SK-N-SH treated with all-trans-retinoic acid at 6 μM for 48 hours (cell line): Measurements from ENCODE around the gene MRPL2.
"Not testable (repeated sequence)": the region's sequence is repeated elsewhere in the genome, so short reads cannot be mapped to it uniquely, and the experiment has no call there.

Experiments used
- ATAC-seq: fragments of 200-7000 bp; cut with Tn5 transposase; 3 replicates; pipeline ENCODE4 v1.9.1; 2020; ENCODE audit warnings: mild to moderate bottlenecking, moderate library complexity
- ARNTL ChIP-seq: fragments of 450-650 bp; formaldehyde crosslinking; IDR thresholded peaks from 2 replicates; pipeline ENCODE4 v1.5.0; 2020; ENCODE audit warnings: low read depth, mild to moderate bottlenecking, moderate library complexity, borderline replicate concordance
- CREB5 ChIP-seq: fragments of 250-450 bp; sonication (Bioruptor Pico); IDR thresholded peaks from 2 replicates; pipeline ENCODE4 v1.5.1; 2020; ENCODE audit warnings: low read depth, mild to moderate bottlenecking, moderate library complexity
- CSDC2 ChIP-seq: fragments of 250-450 bp; sonication (Bioruptor Pico); IDR thresholded peaks from 2 replicates; pipeline ENCODE4 v1.5.0; 2020; ENCODE audit warnings: mild to moderate bottlenecking, moderate library complexity
- CSRNP3 ChIP-seq: fragments of 250-450 bp; sonication (Bioruptor Pico); IDR thresholded peaks from 2 replicates; pipeline ENCODE4 v1.5.1; 2021; ENCODE audit warnings: mild to moderate bottlenecking, moderate library complexity
- ESRRG ChIP-seq: fragments of 250-450 bp; sonication (Bioruptor Pico); IDR thresholded peaks from 2 replicates; pipeline ENCODE4 v1.6.1; 2021; ENCODE audit warnings: mild to moderate bottlenecking
- GLIS3 ChIP-seq: fragments of 250-450 bp; sonication (Bioruptor Pico); IDR thresholded peaks from 2 replicates; pipeline ENCODE4 v1.5.0; 2020; ENCODE audit warnings: mild to moderate bottlenecking, moderate library complexity
- ISL1 ChIP-seq: fragments of 250-450 bp; sonication (Bioruptor Pico); IDR thresholded peaks from 2 replicates; pipeline ENCODE4 v2.1.2; 2022; ENCODE audit warnings: mild to moderate bottlenecking, moderate library complexity
- OSR1 ChIP-seq: fragments of 250-450 bp; sonication (Bioruptor Pico); IDR thresholded peaks from 2 replicates; pipeline ENCODE4 v1.8.0; 2022; ENCODE audit warnings: moderate library complexity, mild to moderate bottlenecking, inconsistent platforms
- POU6F1 ChIP-seq: fragments of 250-450 bp; sonication (Bioruptor Pico); IDR thresholded peaks from 2 replicates; pipeline ENCODE4 v1.8.0; 2021; ENCODE audit warnings: low read depth, mild to moderate bottlenecking, moderate library complexity, borderline replicate concordance
- PPARA ChIP-seq: fragments of 250-450 bp; sonication (Bioruptor Pico); IDR thresholded peaks from 2 replicates; pipeline ENCODE4 v1.5.0; 2020; ENCODE audit warnings: mild to moderate bottlenecking, borderline replicate concordance
- RARB ChIP-seq: fragments of 250-450 bp; sonication (Bioruptor Pico); IDR thresholded peaks from 2 replicates; pipeline ENCODE4 v1.8.0; 2021; ENCODE audit warnings: mild to moderate bottlenecking, moderate library complexity
- SNAI2 ChIP-seq: fragments of 250-450 bp; sonication (Bioruptor Pico); IDR thresholded peaks from 2 replicates; pipeline ENCODE4 v1.5.0; 2020; ENCODE audit warnings: mild to moderate bottlenecking, moderate library complexity
- TCF4 ChIP-seq: fragments of 250-450 bp; sonication (Bioruptor Pico); IDR thresholded peaks from 2 replicates; pipeline ENCODE4 v1.8.0; 2021; ENCODE audit warnings: mild to moderate bottlenecking, moderate library complexity, borderline replicate concordance
- TOX ChIP-seq: fragments of 250-450 bp; sonication (Bioruptor Pico); IDR thresholded peaks from 2 replicates; pipeline ENCODE4 v1.8.0; 2021; ENCODE audit warnings: mild to moderate bottlenecking, moderate library complexity, borderline replicate concordance
- ZC3H10 ChIP-seq: fragments of 250-450 bp; sonication (Bioruptor Pico); IDR thresholded peaks from 2 replicates; pipeline ENCODE4 v1.5.1; 2021; ENCODE audit warnings: mild to moderate bottlenecking, moderate library complexity
- ZFP3 ChIP-seq: fragments of 250-450 bp; sonication (Bioruptor Pico); IDR thresholded peaks from 2 replicates; pipeline ENCODE4 v1.5.0; 2020; ENCODE audit warnings: mild to moderate bottlenecking, moderate library complexity
- ZFP30 ChIP-seq: fragments of 450-650 bp; formaldehyde crosslinking; IDR thresholded peaks from 2 replicates; pipeline ENCODE4 v1.5.0; 2022; ENCODE audit warnings: mild to moderate bottlenecking, moderate library complexity
- ZNF565 ChIP-seq: fragments of 450-650 bp; formaldehyde crosslinking; conservative IDR thresholded peaks from 2 replicates; pipeline ENCODE4 v1.5.0; 2020; ENCODE audit warnings: low read depth, mild to moderate bottlenecking, moderate library complexity
- ZNF70 ChIP-seq: fragments of 450-650 bp; formaldehyde crosslinking; IDR thresholded peaks from 2 replicates; pipeline ENCODE4 v1.5.0; 2020; ENCODE audit warnings: mild to moderate bottlenecking, moderate library complexity
- ZNF8 ChIP-seq: fragments of 450-650 bp; formaldehyde crosslinking; IDR thresholded peaks from 2 replicates; pipeline ENCODE4 v1.5.0; 2020; ENCODE audit warnings: mild to moderate bottlenecking, moderate library complexity

Gene MRPL2

GRCh38 chr6:43043310-43043709, 15.9 kb downstream of the MRPL2 start:
- TF ChIP-seq ZFP30, result no peak
- no peak for TF ChIP-seq ZC3H10 (CRISPR knock-in tag)
- no peak for TF ChIP-seq POU6F1 (CRISPR knock-in tag)
- TF ChIP-seq TOX (CRISPR knock-in tag), result no peak
- no peak for TF ChIP-seq PPARA (CRISPR knock-in tag)
- TF ChIP-seq ZNF565, result no peak
- no peak for TF ChIP-seq TCF4
- TF ChIP-seq ARNTL (CRISPR knock-in tag), result no peak
- TF ChIP-seq ZNF8 (CRISPR knock-in tag), result no peak
- no peak for TF ChIP-seq CSRNP3 (CRISPR knock-in tag)
- TF ChIP-seq ISL1 (CRISPR knock-in tag), result no peak
- no peak for TF ChIP-seq CSDC2
- no peak for TF ChIP-seq ESRRG (CRISPR knock-in tag)
- TF ChIP-seq SNAI2 (CRISPR knock-in tag), result no peak
- TF ChIP-seq GLIS3, result no peak
- no peak for TF ChIP-seq OSR1 (CRISPR knock-in tag)
- TF ChIP-seq RARB, result no peak
- no peak for ATAC-seq

GRCh38 chr6:43041475-43041874, 17.8 kb downstream of the MRPL2 start:
- not testable (repeated sequence) for ATAC-seq

GRCh38 chr6:43040542-43041257, 18.5 kb downstream of the MRPL2 start:
- ATAC-seq, result no peak
- TF ChIP-seq OSR1 (CRISPR knock-in tag), result no peak
- no peak for TF ChIP-seq ZFP3 (CRISPR knock-in tag)
- TF ChIP-seq TOX (CRISPR knock-in tag), result no peak
- TF ChIP-seq ZC3H10 (CRISPR knock-in tag), result no peak
- TF ChIP-seq ISL1 (CRISPR knock-in tag), result no peak
- TF ChIP-seq SNAI2 (CRISPR knock-in tag), result no peak
- TF ChIP-seq CREB5, result no peak
- no peak for TF ChIP-seq GLIS3

- no peak for TF ChIP-seq CSRNP3 (CRISPR knock-in tag)
- TF ChIP-seq ZNF8 (CRISPR knock-in tag), result no peak
- TF ChIP-seq ZFP3 (CRISPR knock-in tag), result no peak
- no peak for TF ChIP-seq ESRRG (CRISPR knock-in tag)
- no peak for TF ChIP-seq ZNF70 (CRISPR knock-in tag)
- no peak for TF ChIP-seq POU6F1 (CRISPR knock-in tag)
- no peak for TF ChIP-seq TOX (CRISPR knock-in tag)
- no peak for TF ChIP-seq RARB
- TF ChIP-seq, all 23 proteins: peak for 0
- ATAC-seq, result no peak
Observed at GRCh38 chr6:43038727-43039126, 20.5 kb downstream of the MRPL2 start.
